Measurements from ENCODE around the gene NDFIP2.

Gene NDFIP2

DNA sequence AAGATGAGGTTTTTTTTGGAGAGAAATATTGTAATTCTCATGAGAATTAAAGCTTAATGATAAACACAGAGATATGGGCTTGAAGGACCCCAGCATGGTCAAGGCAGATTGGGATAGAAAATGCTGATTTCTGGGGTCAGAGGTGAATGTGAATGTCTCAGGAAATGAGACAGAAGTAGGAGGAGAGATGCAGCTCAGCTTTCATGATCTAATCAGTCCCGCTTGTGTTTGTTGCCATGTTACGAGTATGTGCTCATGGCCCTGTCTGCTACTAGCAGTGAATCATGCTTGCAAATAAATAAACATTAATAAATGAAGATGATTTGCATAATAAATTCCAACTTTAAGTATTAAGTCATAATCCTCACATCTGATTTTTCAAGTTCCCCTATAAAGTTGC lies 23.0 kb upstream of the NDFIP2 start:
- no peak for DNase-seq (ENCODE audit: extremely low read depth, insufficient read length)
- Histone ChIP-seq H3K4me3 (replicated peaks; ENCODE audit: low read depth, low read length) (no peak overlapping the region), H3K27me3 (replicated peaks; ENCODE audit: control insufficient read depth, insufficient read depth, low read length) (no peaks in the 10 kb centered on the region), H3K36me3 (ENCODE audit: control insufficient read depth, insufficient read depth, low read length) (no peaks in the 10 kb centered on the region)
- TF ChIP-seq, protein P1, sequence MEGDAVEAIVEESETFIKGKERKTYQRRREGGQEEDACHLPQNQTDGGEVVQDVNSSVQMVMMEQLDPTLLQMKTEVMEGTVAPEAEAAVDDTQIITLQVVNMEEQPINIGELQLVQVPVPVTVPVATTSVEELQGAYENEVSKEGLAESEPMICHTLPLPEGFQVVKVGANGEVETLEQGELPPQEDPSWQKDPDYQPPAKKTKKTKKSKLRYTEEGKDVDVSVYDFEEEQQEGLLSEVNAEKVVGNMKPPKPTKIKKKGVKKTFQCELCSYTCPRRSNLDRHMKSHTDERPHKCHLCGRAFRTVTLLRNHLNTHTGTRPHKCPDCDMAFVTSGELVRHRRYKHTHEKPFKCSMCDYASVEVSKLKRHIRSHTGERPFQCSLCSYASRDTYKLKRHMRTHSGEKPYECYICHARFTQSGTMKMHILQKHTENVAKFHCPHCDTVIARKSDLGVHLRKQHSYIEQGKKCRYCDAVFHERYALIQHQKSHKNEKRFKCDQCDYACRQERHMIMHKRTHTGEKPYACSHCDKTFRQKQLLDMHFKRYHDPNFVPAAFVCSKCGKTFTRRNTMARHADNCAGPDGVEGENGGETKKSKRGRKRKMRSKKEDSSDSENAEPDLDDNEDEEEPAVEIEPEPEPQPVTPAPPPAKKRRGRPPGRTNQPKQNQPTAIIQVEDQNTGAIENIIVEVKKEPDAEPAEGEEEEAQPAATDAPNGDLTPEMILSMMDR (IDR thresholded peaks at IDR 0.05; ENCODE audit: insufficient read depth, low read length, poor library complexity, severe bottlenecking): no peak

DNA sequence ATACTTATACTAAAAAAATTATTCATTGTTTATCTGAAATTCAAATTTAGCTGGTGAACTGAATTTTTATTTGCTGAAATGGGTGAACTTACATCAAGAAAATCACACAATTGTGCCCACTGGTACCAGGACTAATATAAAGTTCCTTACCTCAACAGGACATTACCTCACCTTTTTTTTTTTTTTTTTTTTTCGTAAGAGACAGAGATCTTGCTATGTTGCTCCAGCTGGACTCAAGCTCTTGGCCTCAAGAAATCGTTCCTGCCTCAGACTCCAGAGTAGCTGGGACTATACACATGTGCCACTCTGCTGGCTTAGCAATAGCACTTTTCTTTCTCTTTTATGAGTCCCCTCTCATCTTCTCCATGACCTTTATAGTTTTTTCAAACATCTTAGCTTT lies 22.5 kb upstream of the NDFIP2 start:
- TF ChIP-seq, protein P1 (IDR thresholded peaks at IDR 0.05; ENCODE audit: insufficient read depth, low read length, poor library complexity, severe bottlenecking): no peak
- Histone ChIP-seq H3K4me3 (replicated peaks; ENCODE audit: low read depth, low read length) (no peak overlapping the region), H3K36me3 (ENCODE audit: control insufficient read depth, insufficient read depth, low read length) (no peaks in the 10 kb centered on the region), H3K27me3 (replicated peaks; ENCODE audit: control insufficient read depth, insufficient read depth, low read length) (no peaks in the 10 kb centered on the region)
- no peak for DNase-seq (ENCODE audit: extremely low read depth, insufficient read length)

DNA sequence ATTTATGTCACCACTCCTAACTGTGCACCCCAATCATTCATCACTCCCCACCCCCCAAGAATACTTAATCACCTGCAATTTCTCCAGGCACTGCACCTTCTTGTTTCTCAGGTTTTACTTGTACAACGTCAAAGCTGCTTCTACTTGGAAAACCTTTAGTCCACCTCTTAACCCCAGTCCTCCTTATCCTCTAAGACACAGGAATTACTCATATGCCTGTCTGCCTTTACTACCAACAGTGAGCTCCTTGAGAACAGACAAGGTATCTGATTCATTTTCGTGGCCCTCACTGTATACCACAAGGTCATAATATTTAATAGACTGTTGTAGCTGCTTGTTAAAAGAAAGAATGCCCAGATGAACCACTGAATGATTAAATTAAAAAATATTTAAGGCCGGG lies 21.0 kb upstream of the NDFIP2 start:
- no peaks in the 10 kb centered on the region for H3K27me3 ChIP-seq (replicated peaks; ENCODE audit: control insufficient read depth, insufficient read depth, low read length)
- H3K4me3 ChIP-seq (replicated peaks; ENCODE audit: low read depth, low read length): no peak overlapping the region
- TF ChIP-seq, protein P1 (IDR thresholded peaks at IDR 0.05; ENCODE audit: insufficient read depth, low read length, poor library complexity, severe bottlenecking): no peak
- DNase-seq (ENCODE audit: extremely low read depth, insufficient read length): no peak
- no peaks in the 10 kb centered on the region for H3K36me3 ChIP-seq (ENCODE audit: control insufficient read depth, insufficient read depth, low read length)

DNA sequence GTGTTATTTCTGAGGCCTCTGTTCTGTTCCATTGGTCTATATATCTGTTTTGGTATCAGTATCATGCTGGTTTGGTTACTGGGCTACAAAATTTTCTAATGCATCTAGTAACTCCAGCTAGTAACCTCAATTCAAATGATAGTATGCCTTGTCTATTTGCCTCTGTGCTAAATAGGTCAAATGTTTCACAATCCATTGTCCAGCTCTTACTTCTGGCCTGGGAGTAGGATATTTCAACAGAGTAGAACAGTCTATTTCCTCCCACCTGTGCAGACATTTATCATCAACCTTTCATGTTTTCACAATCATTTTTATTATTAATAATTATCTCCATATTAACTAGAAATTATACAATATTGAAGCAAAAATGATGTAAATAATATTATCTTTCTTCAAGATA lies 18.1 kb upstream of the NDFIP2 start:
- Histone ChIP-seq H3K4me3 (replicated peaks; ENCODE audit: low read depth, low read length) (no peak overlapping the region), H3K27me3 (replicated peaks; ENCODE audit: control insufficient read depth, insufficient read depth, low read length) (no peaks in the 10 kb centered on the region), H3K36me3 (ENCODE audit: control insufficient read depth, insufficient read depth, low read length) (no peaks in the 10 kb centered on the region)
- TF ChIP-seq, protein P1 (IDR thresholded peaks at IDR 0.05; ENCODE audit: insufficient read depth, low read length, poor library complexity, severe bottlenecking): no peak
- DNase-seq (ENCODE audit: extremely low read depth, insufficient read length): no peak

DNA sequence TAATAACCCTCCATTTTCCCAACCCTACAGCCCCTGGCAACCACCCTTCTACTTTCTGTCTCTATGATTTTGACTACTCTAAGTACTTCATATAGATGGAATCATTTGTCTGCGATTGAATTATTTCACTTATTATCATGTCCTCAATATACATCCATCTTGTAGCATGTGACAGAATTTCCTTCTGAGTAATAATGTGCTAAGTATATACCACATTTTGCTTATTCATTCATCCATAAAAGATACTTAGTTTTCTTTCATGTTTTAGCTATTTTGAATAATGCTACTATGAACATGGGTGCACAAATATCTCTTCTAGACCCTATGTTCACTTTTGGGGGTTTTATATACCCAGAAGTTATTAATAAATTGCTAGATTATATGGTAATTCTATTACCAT lies 17.4 kb upstream of the NDFIP2 start:
- no peak for DNase-seq (ENCODE audit: extremely low read depth, insufficient read length)
- no peaks in the 10 kb centered on the region for H3K36me3 ChIP-seq (ENCODE audit: control insufficient read depth, insufficient read depth, low read length)
- H3K27me3 ChIP-seq (replicated peaks; ENCODE audit: control insufficient read depth, insufficient read depth, low read length): no peaks in the 10 kb centered on the region
- H3K4me3 ChIP-seq (replicated peaks; ENCODE audit: low read depth, low read length): no peak overlapping the region
- TF ChIP-seq, protein P1 (IDR thresholded peaks at IDR 0.05; ENCODE audit: insufficient read depth, low read length, poor library complexity, severe bottlenecking): no peak

DNA sequence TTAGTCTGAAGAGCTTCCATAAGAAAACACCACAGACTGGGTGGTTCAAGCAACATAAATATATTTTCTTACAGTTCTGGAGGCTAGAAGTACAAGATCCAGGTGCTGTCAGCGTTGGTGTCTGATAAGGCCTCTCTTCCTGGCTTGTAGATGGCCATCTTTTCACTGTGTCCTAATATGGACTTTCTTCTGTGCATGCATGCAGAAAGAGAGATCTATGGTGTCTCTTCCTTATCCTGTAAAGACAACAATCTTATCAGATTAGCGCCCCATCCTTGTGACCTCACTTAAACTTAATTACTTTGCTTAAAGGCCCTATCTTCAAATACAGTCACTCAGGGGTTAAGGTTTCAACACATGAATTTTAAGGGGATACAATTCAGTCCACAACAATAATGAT lies 14.1 kb upstream of the NDFIP2 start:
- TF ChIP-seq, protein P1 (IDR thresholded peaks at IDR 0.05; ENCODE audit: insufficient read depth, low read length, poor library complexity, severe bottlenecking): no peak
- Histone ChIP-seq H3K36me3 (ENCODE audit: control insufficient read depth, insufficient read depth, low read length) (no peaks in the 10 kb centered on the region), H3K27me3 (replicated peaks; ENCODE audit: control insufficient read depth, insufficient read depth, low read length) (no peaks in the 10 kb centered on the region), H3K4me3 (replicated peaks; ENCODE audit: low read depth, low read length) (no peak overlapping the region)
- DNase-seq (ENCODE audit: extremely low read depth, insufficient read length): no peak

All from GM06990 (cell line).